GM21515 (cell line): ENCODE results near the gene CPLANE2.
"Not testable (repeated sequence)": the region's sequence is repeated elsewhere in the genome, so short reads cannot be mapped to it uniquely, and the experiment has no call there.

ENCODE experiments used
- ATAC-seq: cut with Tn5 transposase; IDR thresholded peaks from one replicate; pipeline ENCODE4 v1.9.1; 2021; ENCODE audit not compliant: unreplicated experiment

Gene CPLANE2, protein sequence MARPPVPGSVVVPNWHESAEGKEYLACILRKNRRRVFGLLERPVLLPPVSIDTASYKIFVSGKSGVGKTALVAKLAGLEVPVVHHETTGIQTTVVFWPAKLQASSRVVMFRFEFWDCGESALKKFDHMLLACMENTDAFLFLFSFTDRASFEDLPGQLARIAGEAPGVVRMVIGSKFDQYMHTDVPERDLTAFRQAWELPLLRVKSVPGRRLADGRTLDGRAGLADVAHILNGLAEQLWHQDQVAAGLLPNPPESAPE

GRCh38 chr1:16236511-16237342, at the start of gene CPLANE2:
TSS of gene CPLANE2 (minus strand) at chr1:16237183. CDS start at chr1:16236742, 441 bp downstream.
- peak; percentile 85 for ATAC-seq

- no peak for ATAC-seq
Measured at GRCh38 chr1:16286122-16286521, 49.1 kb upstream of the CPLANE2 start.

GRCh38 chr1:16281765-16282164, 44.8 kb upstream of the CPLANE2 start:
- no peak for ATAC-seq

DNA sequence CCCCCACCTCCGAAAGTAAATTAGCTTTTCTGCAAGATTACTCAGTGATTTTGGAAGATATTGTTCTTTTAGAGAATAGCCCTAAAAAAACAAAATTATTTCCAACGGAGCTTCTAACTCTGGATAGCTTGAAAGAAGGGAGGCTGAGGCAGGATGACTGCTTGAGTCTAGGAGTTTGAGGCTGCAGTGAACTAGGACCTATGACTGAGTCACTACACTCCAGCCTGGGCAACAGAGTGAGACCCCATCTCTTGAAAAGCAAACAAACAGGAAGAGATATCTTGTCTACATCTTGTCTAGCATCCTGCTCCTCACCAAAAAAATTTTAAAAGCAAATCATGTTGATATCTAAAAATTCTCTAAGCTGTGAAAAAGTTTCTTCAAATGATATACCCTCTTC, 42.2 kb upstream of the CPLANE2 start:
- ATAC-seq: no peak

DNA sequence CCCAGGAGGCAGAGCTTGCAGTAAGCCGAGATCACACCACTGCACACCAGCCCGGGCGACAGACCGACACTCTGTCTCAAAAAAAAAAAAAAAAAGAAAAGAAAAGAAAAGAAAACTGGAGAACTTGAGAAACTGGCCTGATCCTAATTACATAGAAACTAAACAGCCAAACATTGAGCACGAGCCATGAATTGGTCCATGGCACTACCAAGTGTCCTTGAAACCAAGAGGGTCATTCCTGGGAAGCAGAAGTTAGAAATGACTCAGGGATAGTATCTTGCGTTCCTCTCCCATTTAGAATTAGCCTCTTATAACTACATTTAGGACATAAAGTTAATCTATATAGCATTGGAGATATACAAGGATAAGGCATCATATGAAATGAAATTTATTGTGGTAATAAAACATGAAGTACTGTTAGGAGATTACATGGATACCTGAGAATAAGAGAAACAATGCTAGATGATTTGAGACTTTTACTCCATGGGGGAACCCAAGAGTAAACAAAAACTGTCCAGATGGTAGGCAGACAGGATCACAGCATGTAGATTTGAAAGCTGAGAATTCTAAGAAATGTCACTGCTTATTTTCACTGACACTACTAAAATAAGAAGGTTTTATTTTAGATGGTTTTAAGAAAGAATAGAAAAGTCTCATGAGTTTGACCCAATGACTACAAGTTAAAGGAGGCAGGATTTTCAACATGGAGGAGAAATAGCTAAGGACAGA, 39.5 kb upstream of the CPLANE2 start:
- no peak for ATAC-seq

GRCh38 chr1:16275591-16275990, 38.6 kb upstream of the CPLANE2 start:
- ATAC-seq: no peak

GRCh38 chr1:16267690-16268180, 30.8 kb upstream of the CPLANE2 start:
- ATAC-seq: no peak

- ATAC-seq: no peak
Measured at GRCh38 chr1:16266411-16267118, 29.6 kb upstream of the CPLANE2 start.

DNA sequence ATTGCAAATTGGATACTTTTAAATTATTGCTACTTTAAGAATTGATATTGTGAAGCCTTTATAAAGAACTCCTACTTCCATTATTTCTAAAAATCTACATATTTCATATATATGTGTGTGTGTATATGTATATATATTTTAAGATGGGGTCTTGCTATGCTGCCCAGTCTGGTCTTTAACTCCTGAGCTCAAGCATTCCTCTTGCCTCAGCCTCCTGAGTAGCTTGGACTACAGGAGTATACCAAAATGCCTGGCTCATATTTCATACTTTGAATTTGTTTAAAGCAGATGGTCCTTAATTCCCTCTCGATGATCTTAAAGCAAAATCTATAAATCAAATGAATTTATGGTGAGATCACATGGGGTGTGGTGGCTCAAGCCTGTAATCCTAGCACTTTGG, 25.1 kb upstream of the CPLANE2 start:
- ATAC-seq: no peak

DNA sequence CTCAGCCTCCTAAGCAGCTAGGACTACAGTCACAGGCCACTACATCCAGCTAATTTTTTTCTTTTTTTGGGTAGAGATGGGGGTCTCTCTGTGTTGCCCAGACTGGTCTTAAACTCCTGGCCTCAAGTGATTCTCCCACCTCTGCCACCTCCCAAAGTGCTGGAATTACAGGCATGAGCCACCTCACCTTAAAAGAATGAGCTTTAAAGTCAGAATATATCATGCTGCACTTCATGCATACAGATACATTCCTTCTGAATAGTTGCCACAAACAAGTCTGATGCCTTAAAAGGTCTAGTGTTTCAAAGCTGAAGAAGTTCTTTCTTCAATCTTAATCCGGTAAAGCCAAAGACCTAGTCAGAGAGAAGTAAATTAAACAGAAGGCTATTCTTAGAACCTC, 23.8 kb upstream of the CPLANE2 start:
- ATAC-seq: no peak

GRCh38 chr1:16258591-16259135, 21.7 kb upstream of the CPLANE2 start:
- no peak for ATAC-seq

DNA sequence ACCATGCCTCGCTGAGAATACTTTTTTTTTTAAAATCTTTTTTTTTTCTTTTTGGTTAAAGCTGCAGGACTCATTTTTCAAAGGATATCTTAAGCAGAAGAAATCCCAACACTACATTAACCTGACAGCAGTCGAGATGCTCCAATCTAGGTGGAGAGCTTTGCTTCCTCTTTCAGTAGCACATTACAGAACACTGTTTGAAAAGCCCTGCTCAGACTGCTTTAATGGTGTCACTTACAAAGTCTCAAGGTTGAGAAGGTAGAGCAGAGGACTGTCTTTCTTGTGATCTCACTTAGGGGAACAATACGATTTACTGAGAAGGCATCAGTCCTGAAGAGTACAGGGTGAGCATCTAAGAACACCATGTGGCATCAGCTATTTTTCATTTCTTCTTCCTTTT, 21.0 kb upstream of the CPLANE2 start:
- no peak for ATAC-seq

DNA sequence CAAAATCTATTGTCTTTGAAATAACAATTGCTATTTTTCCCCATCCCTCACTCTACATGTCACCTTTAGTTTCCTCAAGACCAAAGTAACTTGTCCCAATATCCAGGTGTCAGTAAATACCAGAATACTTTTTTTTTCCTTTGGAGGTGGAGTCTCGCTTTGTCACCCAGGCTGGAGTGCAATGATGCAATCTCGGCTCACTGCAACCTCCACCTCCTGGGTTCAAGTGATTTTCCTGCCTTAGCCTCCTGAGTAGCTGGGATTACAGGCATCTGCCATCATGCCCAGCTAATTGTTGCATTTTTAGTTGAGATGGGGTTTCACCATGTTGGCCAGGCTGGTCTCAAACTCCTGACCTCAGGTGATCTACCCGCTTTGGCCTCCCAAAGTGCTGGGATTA, 20.6 kb upstream of the CPLANE2 start:
- not testable (repeated sequence) for ATAC-seq

DNA sequence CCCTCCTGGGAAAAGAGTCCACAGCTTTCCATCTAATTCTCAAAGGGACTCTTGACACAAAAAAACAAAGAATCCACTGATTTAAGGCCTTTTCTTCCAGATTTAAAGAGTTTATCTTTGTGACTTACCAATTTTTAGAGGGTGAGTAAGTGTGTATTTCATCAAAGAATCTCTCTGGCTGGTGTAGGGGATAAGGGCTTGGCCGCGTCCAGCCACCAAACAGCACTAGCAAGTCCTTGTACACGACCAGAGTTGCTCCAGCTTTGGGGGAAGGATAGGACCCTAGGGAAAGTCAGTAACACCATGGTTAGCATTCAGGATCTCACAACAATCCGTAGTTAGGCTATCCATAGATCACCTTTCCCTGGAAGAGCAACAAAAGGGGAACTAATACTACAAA, 19.5 kb upstream of the CPLANE2 start:
- no peak for ATAC-seq

GRCh38 chr1:16254263-16254928, 17.4 kb upstream of the CPLANE2 start:
- ATAC-seq: no peak

DNA sequence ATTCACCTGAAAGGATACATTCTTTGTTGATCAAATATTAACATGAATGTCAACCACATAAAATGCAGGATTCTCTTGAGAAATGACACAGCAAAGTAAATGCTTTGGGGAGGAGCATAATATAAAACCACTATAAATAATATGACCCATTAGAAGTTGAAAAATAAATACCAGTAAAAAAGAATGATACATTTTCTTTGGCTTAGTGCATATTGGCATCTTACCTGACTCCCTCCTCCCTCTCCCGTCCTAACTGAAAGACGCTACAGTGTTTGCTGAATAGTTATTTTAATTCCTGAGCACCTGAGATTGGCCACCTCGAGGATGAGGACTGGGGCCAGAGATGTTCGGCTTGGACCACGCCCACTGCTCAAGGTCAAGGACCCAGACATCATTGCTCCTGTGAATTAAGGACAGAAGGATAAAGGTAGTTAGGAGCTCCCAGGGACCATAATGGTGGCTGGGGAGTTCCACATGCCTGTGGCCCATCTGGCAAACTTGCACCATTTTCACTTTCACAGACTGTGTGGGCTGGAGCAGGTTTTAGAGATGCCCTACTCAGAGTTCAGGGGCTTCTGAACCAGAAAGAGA, 16.4 kb upstream of the CPLANE2 start:
- no peak for ATAC-seq

DNA sequence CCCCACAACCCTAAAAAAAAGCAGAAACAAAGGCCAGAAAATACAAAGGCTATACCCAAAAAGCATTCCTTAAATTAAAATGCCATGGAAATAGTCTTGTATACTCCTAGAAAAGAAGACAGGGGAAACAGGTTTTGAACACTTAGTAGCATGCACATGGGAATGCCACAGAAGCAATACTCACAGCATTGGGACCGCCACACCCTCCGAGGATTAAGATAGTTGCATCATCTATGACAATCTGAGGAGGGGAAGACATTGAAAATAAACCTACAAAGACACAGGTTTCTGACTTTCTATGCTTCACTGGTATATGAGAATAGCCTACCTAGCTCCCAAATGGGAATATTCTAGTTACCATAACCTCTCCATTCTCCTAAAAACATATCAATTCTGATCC, 15.9 kb upstream of the CPLANE2 start:
- no peak for ATAC-seq

GRCh38 chr1:16251381-16251780, 14.4 kb upstream of the CPLANE2 start:
- ATAC-seq: no peak

GRCh38 chr1:16250524-16251251, 13.7 kb upstream of the CPLANE2 start:
- ATAC-seq: no peak
